ENCODE data around the gene GOLGA6L7. TPM values are rescaled to one million over a fixed set of nuclear protein-coding genes. Genes with fewer than 3 reads are reported as not detected.
A peak's percentile ranks its signal among the peaks of the same experiment; 100 is the strongest.
"Not testable (repeated sequence)": the region's sequence is repeated elsewhere in the genome, so short reads cannot be mapped to it uniquely, and the experiment has no call there.

Gene GOLGA6L7
- total RNA-seq, 1 donor = not detected

- DNase-seq (ENCODE audit: low read depth) = no peak
- no peak for TF ChIP-seq CTCF (IDR thresholded peaks at IDR 0.05; ENCODE audit: insufficient read depth, low read depth, low read length)
- H3K4me3 ChIP-seq (ENCODE audit: low read depth, low read length) = no peak overlapping the region
These were observed 27.1 kb upstream of the GOLGA6L7 start for GRCh38 chr15:28875461-28876000.

- no peak overlapping the region for H3K4me3 ChIP-seq (ENCODE audit: low read depth, low read length)
- no peak for TF ChIP-seq CTCF (IDR thresholded peaks at IDR 0.05; ENCODE audit: insufficient read depth, low read depth, low read length)
- no peak for DNase-seq (ENCODE audit: low read depth)
These were observed 25.2 kb upstream of the GOLGA6L7 start for GRCh38 chr15:28873585-28874190.

GRCh38 chr15:28873006-28873405 is 24.6 kb upstream of the GOLGA6L7 start:
- DNase-seq (ENCODE audit: low read depth) = no peak
- no peak overlapping the region for H3K4me3 ChIP-seq (ENCODE audit: low read depth, low read length)
- no peak for TF ChIP-seq CTCF (IDR thresholded peaks at IDR 0.05; ENCODE audit: insufficient read depth, low read depth, low read length)

GRCh38 chr15:28871168-28871567 is 22.7 kb upstream of the GOLGA6L7 start:
- no peak for TF ChIP-seq CTCF (IDR thresholded peaks at IDR 0.05; ENCODE audit: insufficient read depth, low read depth, low read length)
- H3K4me3 ChIP-seq (ENCODE audit: low read depth, low read length) = no peak overlapping the region
- no peak for DNase-seq (ENCODE audit: low read depth)

- DNase-seq (ENCODE audit: low read depth) = no peak
- TF ChIP-seq CTCF (IDR thresholded peaks at IDR 0.05; ENCODE audit: insufficient read depth, low read depth, low read length) = no peak
- no peak overlapping the region for H3K4me3 ChIP-seq (ENCODE audit: low read depth, low read length)
These were observed 20.4 kb upstream of the GOLGA6L7 start for GRCh38 chr15:28868744-28869345.

- DNase-seq (ENCODE audit: low read depth); H3K4me3 ChIP-seq (ENCODE audit: low read depth, low read length): not testable (repeated sequence)
These were observed 13.3 kb upstream of the GOLGA6L7 start for GRCh38 chr15:28861589-28862293.

GRCh38 chr15:28861031-28861534 is 12.6 kb upstream of the GOLGA6L7 start:
- H3K4me3 ChIP-seq (ENCODE audit: low read depth, low read length) = no peak overlapping the region
- peak; percentile 60 for DNase-seq (ENCODE audit: low read depth)
- no peak for TF ChIP-seq CTCF (IDR thresholded peaks at IDR 0.05; ENCODE audit: insufficient read depth, low read depth, low read length)

GRCh38 chr15:28854578-28854977 is 6.1 kb upstream of the GOLGA6L7 start:
- not testable (repeated sequence) for DNase-seq (ENCODE audit: low read depth); H3K4me3 ChIP-seq (ENCODE audit: low read depth, low read length)

GRCh38 chr15:28853654-28854053 is 5.2 kb upstream of the GOLGA6L7 start:
- DNase-seq (ENCODE audit: low read depth); H3K4me3 ChIP-seq (ENCODE audit: low read depth, low read length): not testable (repeated sequence)

GRCh38 chr15:28849766-28850165 is 1.3 kb upstream of the GOLGA6L7 start:
- DNase-seq (ENCODE audit: low read depth); H3K4me3 ChIP-seq (ENCODE audit: low read depth, low read length): not testable (repeated sequence)

GRCh38 chr15:28849271-28849670 is 827 bp upstream of the GOLGA6L7 start:
- H3K4me3 ChIP-seq (ENCODE audit: low read depth, low read length); DNase-seq (ENCODE audit: low read depth): not testable (repeated sequence)
